GM10266 (cell line): ENCODE data around the gene BCL2L11.
A peak's percentile ranks its signal among the peaks of the same experiment; 100 is the strongest.
"Not testable (repeated sequence)": the region's sequence is repeated elsewhere in the genome, so short reads cannot be mapped to it uniquely, and the experiment has no call there.

Experiments used
- DNase-seq: peaks from one replicate; pipeline ENCODE4 v3.0.0; 2012; ENCODE audit errors: extremely low spot score
- TF ChIP-seq, protein P1 (sequence below): IDR thresholded peaks from 2 replicates; pipeline ENCODE4 v1.5.1; 2012; ENCODE audit warnings: mild to moderate bottlenecking, low read depth; ENCODE audit not compliant: control insufficient read depth, insufficient read depth; ENCODE audit errors: missing control alignments

The BCL2L11 gene, protein sequence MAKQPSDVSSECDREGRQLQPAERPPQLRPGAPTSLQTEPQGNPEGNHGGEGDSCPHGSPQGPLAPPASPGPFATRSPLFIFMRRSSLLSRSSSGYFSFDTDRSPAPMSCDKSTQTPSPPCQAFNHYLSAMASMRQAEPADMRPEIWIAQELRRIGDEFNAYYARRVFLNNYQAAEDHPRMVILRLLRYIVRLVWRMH

DNA sequence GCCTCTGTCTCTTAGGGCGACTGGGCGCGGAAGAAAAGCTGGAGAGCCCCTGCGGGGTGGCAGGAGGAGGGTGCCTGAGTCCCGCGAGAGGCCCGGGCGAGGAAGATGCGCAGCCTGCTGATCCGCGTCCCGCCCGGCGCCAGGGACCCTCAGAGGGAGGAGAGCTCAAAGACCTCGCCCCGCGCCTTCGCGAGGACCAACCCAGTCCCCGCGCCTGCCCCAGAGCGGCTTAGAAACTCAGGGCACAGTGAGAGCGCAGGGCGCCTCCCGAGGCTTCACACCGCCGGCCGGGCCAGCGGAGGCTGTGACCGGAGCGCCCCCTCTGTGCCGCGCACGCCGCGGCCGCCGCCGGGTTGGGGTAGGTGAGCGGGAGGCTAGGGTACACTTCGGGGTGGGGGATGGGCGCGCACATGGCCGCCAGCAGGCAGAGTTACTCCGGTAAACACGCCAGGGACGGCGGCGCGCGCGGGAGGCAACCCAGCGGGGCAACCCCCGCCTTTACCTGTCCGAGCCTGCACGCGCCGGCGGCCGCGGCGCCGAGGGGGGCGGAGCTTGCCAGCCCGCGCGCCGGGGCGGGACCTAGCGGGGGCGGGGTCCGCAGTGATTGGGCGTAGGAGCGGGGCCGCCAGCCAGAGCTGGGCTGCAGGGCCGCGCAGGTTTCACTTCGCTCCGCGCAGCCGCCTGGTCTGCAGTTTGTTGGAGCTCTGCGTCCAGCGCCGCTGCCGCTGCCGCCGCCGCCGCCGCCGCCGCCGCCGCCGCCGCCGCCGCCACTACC is at the start of gene BCL2L11:
TSS of gene BCL2L11 (plus strand) at position 662 of the 775 bp plus-strand sequence. CDS start 2,832 bp downstream, outside the sequence.
- TF ChIP-seq, protein P1, sequence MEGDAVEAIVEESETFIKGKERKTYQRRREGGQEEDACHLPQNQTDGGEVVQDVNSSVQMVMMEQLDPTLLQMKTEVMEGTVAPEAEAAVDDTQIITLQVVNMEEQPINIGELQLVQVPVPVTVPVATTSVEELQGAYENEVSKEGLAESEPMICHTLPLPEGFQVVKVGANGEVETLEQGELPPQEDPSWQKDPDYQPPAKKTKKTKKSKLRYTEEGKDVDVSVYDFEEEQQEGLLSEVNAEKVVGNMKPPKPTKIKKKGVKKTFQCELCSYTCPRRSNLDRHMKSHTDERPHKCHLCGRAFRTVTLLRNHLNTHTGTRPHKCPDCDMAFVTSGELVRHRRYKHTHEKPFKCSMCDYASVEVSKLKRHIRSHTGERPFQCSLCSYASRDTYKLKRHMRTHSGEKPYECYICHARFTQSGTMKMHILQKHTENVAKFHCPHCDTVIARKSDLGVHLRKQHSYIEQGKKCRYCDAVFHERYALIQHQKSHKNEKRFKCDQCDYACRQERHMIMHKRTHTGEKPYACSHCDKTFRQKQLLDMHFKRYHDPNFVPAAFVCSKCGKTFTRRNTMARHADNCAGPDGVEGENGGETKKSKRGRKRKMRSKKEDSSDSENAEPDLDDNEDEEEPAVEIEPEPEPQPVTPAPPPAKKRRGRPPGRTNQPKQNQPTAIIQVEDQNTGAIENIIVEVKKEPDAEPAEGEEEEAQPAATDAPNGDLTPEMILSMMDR, result peak; percentile 44
- DNase-seq, result peak; percentile 95

DNA sequence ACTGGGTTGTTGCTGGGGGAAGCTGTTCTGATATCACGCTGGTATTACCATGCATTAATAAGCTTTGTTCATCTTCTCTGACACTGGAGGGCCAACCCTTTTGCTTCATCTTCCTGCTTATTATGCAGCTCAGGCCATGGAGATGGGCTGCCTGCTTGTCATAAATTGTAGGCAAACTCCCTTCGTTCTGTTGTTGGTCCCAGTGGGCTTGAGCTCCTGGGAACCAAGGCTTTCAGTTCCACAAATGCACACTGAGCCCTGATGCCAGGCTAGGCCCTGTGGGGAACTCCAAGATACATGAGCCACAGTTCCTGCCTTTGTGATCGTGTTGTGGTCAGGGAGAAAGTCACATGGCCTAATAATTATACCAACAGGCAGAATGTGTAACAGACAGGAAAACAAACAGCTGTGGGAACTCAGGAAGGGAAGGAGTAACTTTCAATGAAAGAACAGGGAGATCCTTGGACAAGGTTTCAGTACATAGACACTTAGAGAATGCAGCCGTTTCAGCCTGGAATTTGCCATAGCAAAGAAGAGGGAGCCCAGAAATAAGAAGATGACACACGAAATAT is 49.0 kb upstream of the BCL2L11 start:
- TF ChIP-seq, protein P1, result no peak
- no peak for DNase-seq

DNA sequence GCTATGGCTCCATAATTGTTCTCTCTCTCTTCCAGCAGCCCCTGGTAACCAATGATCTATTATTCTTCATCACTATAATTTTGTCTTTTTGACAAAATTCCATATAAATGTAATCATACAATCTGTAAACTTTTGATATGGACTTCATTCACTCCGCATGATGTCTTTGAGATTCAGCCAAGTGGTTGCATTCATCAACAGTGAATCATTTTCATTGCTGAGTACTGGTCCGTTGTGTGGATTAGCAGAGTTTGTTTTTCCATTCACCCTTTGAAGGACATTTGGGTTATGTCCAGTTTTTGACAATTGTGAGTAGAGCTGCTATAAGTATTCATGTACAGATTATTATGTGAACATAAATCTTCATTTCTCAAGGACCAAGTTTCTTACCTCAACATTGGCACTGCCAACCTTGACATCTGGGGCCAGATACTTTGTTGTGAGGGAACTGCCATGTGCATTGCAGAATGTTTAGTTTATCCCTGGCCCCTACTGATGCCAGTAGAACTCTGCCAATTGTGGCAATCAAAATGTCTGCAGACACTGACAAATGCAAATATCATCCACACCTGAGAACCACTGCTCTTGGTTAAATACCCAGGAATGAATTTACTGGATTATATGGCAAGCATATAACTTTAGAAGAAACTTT is 48.4 kb upstream of the BCL2L11 start:
- TF ChIP-seq, protein P1, result no peak
- DNase-seq, result no peak

DNA sequence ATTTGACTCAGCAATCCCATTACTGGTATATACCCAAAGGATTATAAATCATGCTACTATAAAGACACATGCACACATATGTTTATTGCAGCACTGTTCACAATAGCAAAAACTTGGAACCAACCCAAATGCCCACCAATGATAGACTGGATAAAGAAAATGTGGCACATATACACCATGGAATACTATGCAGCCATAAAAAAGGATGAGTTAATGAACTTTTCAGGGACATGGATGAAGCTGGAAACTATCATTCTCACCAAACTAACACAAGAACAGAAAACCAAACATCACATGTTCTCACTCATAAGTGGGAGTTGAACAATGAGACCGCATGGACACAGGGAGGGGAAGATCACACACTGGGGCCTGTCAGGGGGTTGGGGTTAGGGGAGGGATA is 38.1 kb upstream of the BCL2L11 start:
- DNase-seq, result not testable (repeated sequence)

DNA sequence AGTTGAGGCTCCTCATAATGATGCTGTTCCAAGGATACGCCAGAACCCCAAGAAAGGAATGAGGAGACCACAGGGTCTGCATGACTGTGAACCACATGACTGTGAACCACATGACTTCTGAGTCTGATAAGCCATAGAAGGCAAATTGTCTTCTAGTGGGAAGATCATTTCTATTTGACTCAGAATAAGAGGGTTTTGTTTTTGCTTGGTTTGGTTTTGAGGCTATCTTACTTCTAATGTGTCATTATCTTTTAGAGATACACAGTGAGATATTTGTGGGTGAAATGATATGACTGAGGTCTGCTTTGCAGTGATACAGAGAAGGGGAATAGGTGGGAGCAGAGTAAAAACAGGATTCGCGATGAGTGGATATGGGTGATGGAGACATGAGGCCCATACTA is 28.9 kb upstream of the BCL2L11 start:
- TF ChIP-seq, protein P1, result no peak
- DNase-seq, result no peak

DNA sequence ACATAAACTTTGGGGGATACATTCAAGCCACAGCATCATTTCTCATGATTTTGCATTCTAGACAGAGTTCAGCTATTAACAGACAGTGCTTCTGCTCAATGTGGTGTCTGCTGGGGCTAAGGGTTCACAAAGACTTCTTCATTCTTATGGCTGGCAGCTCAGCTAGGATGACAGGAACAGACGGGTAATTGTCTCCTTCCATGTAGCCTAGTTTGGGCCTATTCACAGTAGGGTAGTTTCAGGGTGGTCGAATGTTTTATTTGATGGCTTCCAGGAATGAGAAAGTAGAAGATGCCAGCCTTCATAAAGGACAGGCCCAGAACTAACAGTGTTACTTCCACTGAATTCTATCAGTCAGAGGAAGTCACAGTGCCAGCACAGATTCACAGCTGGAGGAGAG is 26.0 kb upstream of the BCL2L11 start:
- TF ChIP-seq, protein P1, result no peak
- DNase-seq, result no peak

DNA sequence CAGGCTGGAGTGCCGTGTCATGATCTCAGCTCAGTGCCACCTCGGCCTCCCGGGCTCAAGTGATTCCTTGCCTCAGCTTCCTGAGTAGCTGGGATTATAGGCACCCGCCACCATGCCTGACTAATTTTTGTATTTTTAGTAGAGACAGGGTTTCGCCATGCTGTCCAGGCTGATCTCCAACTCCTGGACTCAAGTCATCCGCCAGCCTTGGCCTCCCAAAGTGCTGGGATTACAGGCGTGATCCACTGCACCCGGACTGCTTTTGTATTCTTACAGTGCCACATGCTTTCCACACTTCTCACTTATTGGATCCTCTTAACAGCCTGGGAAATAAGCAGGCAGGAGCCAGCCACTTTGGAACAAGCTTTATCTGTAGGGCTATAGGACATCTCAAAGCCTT is 25.3 kb upstream of the BCL2L11 start:
- TF ChIP-seq, protein P1, result no peak

More for the DNA sequence above, 25.3 kb upstream of the BCL2L11 start:
- no peak for DNase-seq
